ENCODE measurements around the gene ADAM33.

Gene ADAM33

GRCh38 chr20:3647473-3647872, 34.3 kb downstream of the ADAM33 start:
- H3K4me1 ChIP-seq (ENCODE audit: control insufficient read depth, insufficient read depth, low read length), result no peaks in the 10 kb centered on the region
- no peaks in the 10 kb centered on the region for H3K36me3 ChIP-seq (ENCODE audit: control insufficient read depth, insufficient read depth, low read length)
- H3K27ac ChIP-seq (ENCODE audit: insufficient read depth, low read depth, low read length, poor library complexity, severe bottlenecking), result no peak overlapping the region
- no peaks in the 10 kb centered on the region for H3K9me3 ChIP-seq (ENCODE audit: control insufficient read depth, low read length)
- no peaks in the 10 kb centered on the region for H3K27me3 ChIP-seq (ENCODE audit: control insufficient read depth, insufficient read depth, low read length, poor library complexity, severe bottlenecking)
- no peak overlapping the region for H3K4me3 ChIP-seq (ENCODE audit: insufficient read depth, low read depth, low read length)

GRCh38 chr20:3646651-3647050, 35.2 kb downstream of the ADAM33 start:
- H3K36me3 ChIP-seq (ENCODE audit: control insufficient read depth, insufficient read depth, low read length), result no peaks in the 10 kb centered on the region
- no peaks in the 10 kb centered on the region for H3K27me3 ChIP-seq (ENCODE audit: control insufficient read depth, insufficient read depth, low read length, poor library complexity, severe bottlenecking)
- no peak overlapping the region for H3K27ac ChIP-seq (ENCODE audit: insufficient read depth, low read depth, low read length, poor library complexity, severe bottlenecking)
- 91 to 93% methylated on average over 13 of the region's 13 CpGs for WGBS, 2 experiments
- no peaks in the 10 kb centered on the region for H3K9me3 ChIP-seq (ENCODE audit: control insufficient read depth, low read length)
- H3K4me1 ChIP-seq (ENCODE audit: control insufficient read depth, insufficient read depth, low read length), result no peaks in the 10 kb centered on the region
- no peak overlapping the region for H3K4me3 ChIP-seq (ENCODE audit: insufficient read depth, low read depth, low read length)

GRCh38 chr20:3646067-3646440, 35.8 kb downstream of the ADAM33 start:
- Histone ChIP-seq H3K36me3 (ENCODE audit: control insufficient read depth, insufficient read depth, low read length) (no peaks in the 10 kb centered on the region), H3K27me3 (ENCODE audit: control insufficient read depth, insufficient read depth, low read length, poor library complexity, severe bottlenecking) (no peaks in the 10 kb centered on the region), H3K4me3 (ENCODE audit: insufficient read depth, low read depth, low read length) (no peak overlapping the region), H3K9me3 (ENCODE audit: control insufficient read depth, low read length) (no peaks in the 10 kb centered on the region), H3K4me1 (ENCODE audit: control insufficient read depth, insufficient read depth, low read length) (no peaks in the 10 kb centered on the region), H3K27ac (ENCODE audit: insufficient read depth, low read depth, low read length, poor library complexity, severe bottlenecking) (no peak overlapping the region)
- WGBS, 2 experiments, result 83 to 86% methylated on average over 5 of the region's 5 CpGs

GRCh38 chr20:3645309-3646066, 36.3 kb downstream of the ADAM33 start:
- WGBS, 2 experiments, result 93 to 94% methylated on average over 20 of the region's 20 CpGs
- Histone ChIP-seq H3K4me3 (ENCODE audit: insufficient read depth, low read depth, low read length) (no peak overlapping the region), H3K4me1 (ENCODE audit: control insufficient read depth, insufficient read depth, low read length) (no peaks in the 10 kb centered on the region), H3K27me3 (ENCODE audit: control insufficient read depth, insufficient read depth, low read length, poor library complexity, severe bottlenecking) (no peaks in the 10 kb centered on the region), H3K27ac (ENCODE audit: insufficient read depth, low read depth, low read length, poor library complexity, severe bottlenecking) (no peak overlapping the region), H3K9me3 (ENCODE audit: control insufficient read depth, low read length) (no peaks in the 10 kb centered on the region), H3K36me3 (ENCODE audit: control insufficient read depth, insufficient read depth, low read length) (no peaks in the 10 kb centered on the region)

GRCh38 chr20:3640259-3640658, 41.6 kb downstream of the ADAM33 start:
- Histone ChIP-seq H3K27me3 (ENCODE audit: control insufficient read depth, insufficient read depth, low read length, poor library complexity, severe bottlenecking) (no peaks in the 10 kb centered on the region), H3K27ac (ENCODE audit: insufficient read depth, low read depth, low read length, poor library complexity, severe bottlenecking) (no peak overlapping the region), H3K4me1 (ENCODE audit: control insufficient read depth, insufficient read depth, low read length) (no peaks in the 10 kb centered on the region), H3K4me3 (ENCODE audit: insufficient read depth, low read depth, low read length) (no peak overlapping the region), H3K9me3 (ENCODE audit: control insufficient read depth, low read length) (no peaks in the 10 kb centered on the region), H3K36me3 (ENCODE audit: control insufficient read depth, insufficient read depth, low read length) (no peaks in the 10 kb centered on the region)
- 100% methylated on average over 1 to 3 of the region's 3 CpGs for WGBS, 2 experiments

GRCh38 chr20:3635346-3635745, 46.5 kb downstream of the ADAM33 start:
- H3K9me3 ChIP-seq (ENCODE audit: control insufficient read depth, low read length), result no peaks in the 10 kb centered on the region
- H3K4me3 ChIP-seq (ENCODE audit: insufficient read depth, low read depth, low read length), result no peak overlapping the region
- no peaks in the 10 kb centered on the region for H3K36me3 ChIP-seq (ENCODE audit: control insufficient read depth, insufficient read depth, low read length)
- WGBS, 2 experiments, result 100% methylated on average over 1 of the region's 1 CpG; no CpG with 5 or more reads in 1 of the 2 experiments
- no peaks in the 10 kb centered on the region for H3K4me1 ChIP-seq (ENCODE audit: control insufficient read depth, insufficient read depth, low read length)
- no peak overlapping the region for H3K27ac ChIP-seq (ENCODE audit: insufficient read depth, low read depth, low read length, poor library complexity, severe bottlenecking)
- H3K27me3 ChIP-seq (ENCODE audit: control insufficient read depth, insufficient read depth, low read length, poor library complexity, severe bottlenecking), result no peaks in the 10 kb centered on the region

- H3K27me3 ChIP-seq (ENCODE audit: control insufficient read depth, insufficient read depth, low read length, poor library complexity, severe bottlenecking), result no peaks in the 10 kb centered on the region
- 78 to 84% methylated on average over 6 of the region's 6 CpGs for WGBS, 2 experiments
- H3K9me3 ChIP-seq (ENCODE audit: control insufficient read depth, low read length), result no peaks in the 10 kb centered on the region
- H3K4me3 ChIP-seq (ENCODE audit: insufficient read depth, low read depth, low read length), result no peak overlapping the region
- H3K4me1 ChIP-seq (ENCODE audit: control insufficient read depth, insufficient read depth, low read length), result peaks cover 5% of the 10 kb centered on the region
- H3K36me3 ChIP-seq (ENCODE audit: control insufficient read depth, insufficient read depth, low read length), result no peaks in the 10 kb centered on the region
- H3K27ac ChIP-seq (ENCODE audit: insufficient read depth, low read depth, low read length, poor library complexity, severe bottlenecking), result no peak overlapping the region
Observed at GRCh38 chr20:3633913-3634478, 47.8 kb downstream of the ADAM33 start.

GRCh38 chr20:3632311-3633004, 49.4 kb downstream of the ADAM33 start:
- H3K4me1 ChIP-seq (ENCODE audit: control insufficient read depth, insufficient read depth, low read length), result peaks cover 5% of the 10 kb centered on the region
- no peaks in the 10 kb centered on the region for H3K36me3 ChIP-seq (ENCODE audit: control insufficient read depth, insufficient read depth, low read length)
- no peak overlapping the region for H3K4me3 ChIP-seq (ENCODE audit: insufficient read depth, low read depth, low read length)
- WGBS, 2 experiments, result 87 to 91% methylated on average over 7 of the region's 7 CpGs
- no peaks in the 10 kb centered on the region for H3K27me3 ChIP-seq (ENCODE audit: control insufficient read depth, insufficient read depth, low read length, poor library complexity, severe bottlenecking)
- no peaks in the 10 kb centered on the region for H3K9me3 ChIP-seq (ENCODE audit: control insufficient read depth, low read length)
- H3K27ac ChIP-seq (ENCODE audit: insufficient read depth, low read depth, low read length, poor library complexity, severe bottlenecking), result no peak overlapping the region

GRCh38 chr20:3631534-3631933, 50.3 kb downstream of the ADAM33 start:
- Histone ChIP-seq H3K4me1 (ENCODE audit: control insufficient read depth, insufficient read depth, low read length) (peaks cover 5% of the 10 kb centered on the region), H3K27ac (ENCODE audit: insufficient read depth, low read depth, low read length, poor library complexity, severe bottlenecking) (no peak overlapping the region), H3K27me3 (ENCODE audit: control insufficient read depth, insufficient read depth, low read length, poor library complexity, severe bottlenecking) (no peaks in the 10 kb centered on the region), H3K36me3 (ENCODE audit: control insufficient read depth, insufficient read depth, low read length) (no peaks in the 10 kb centered on the region), H3K4me3 (ENCODE audit: insufficient read depth, low read depth, low read length) (no peak overlapping the region), H3K9me3 (ENCODE audit: control insufficient read depth, low read length) (no peaks in the 10 kb centered on the region)
- 89 to 95% methylated on average over 5 of the region's 5 CpGs for WGBS, 2 experiments

- H3K27me3 ChIP-seq (ENCODE audit: control insufficient read depth, insufficient read depth, low read length, poor library complexity, severe bottlenecking), result no peaks in the 10 kb centered on the region
- peaks cover 5% of the 10 kb centered on the region for H3K4me1 ChIP-seq (ENCODE audit: control insufficient read depth, insufficient read depth, low read length)
- no peak overlapping the region for H3K27ac ChIP-seq (ENCODE audit: insufficient read depth, low read depth, low read length, poor library complexity, severe bottlenecking)
- H3K4me3 ChIP-seq (ENCODE audit: insufficient read depth, low read depth, low read length), result no peak overlapping the region
- WGBS, 2 experiments, result 94 to 96% methylated on average over 8 of the region's 8 CpGs
- H3K9me3 ChIP-seq (ENCODE audit: control insufficient read depth, low read length), result no peaks in the 10 kb centered on the region
- H3K36me3 ChIP-seq (ENCODE audit: control insufficient read depth, insufficient read depth, low read length), result no peaks in the 10 kb centered on the region
Observed at GRCh38 chr20:3630429-3630828, 51.4 kb downstream of the ADAM33 start.

Measured in ectodermal cell (in vitro differentiated cells).